HepG2 (cell line): ENCODE data around the gene RILPL1. TPM values are rescaled to one million over a fixed set of nuclear protein-coding genes. Genes with fewer than 3 reads are reported as not detected.

Experiments used
- CREB1 ChIP-seq, 2 experiments: fragments of 450-650 bp in 1 of 2; IDR thresholded peaks; 2 replicates each; pipeline ENCODE4 v1.6.1; 2016 to 2017; ENCODE audit warnings: control low read depth in 1 of 2, mild to moderate bottlenecking in 1 of 2, missing compliant biosample characterization in 1 of 2, missing genetic modification characterization in 1 of 2
- E2F5 ChIP-seq: sonication (generic); formaldehyde crosslinking; conservative IDR thresholded peaks from 2 replicates; pipeline ENCODE4 v1.4.0; 2020; ENCODE audit warnings: missing genetic modification reagents
- HMGXB3 ChIP-seq: sonication (generic); formaldehyde crosslinking; IDR thresholded peaks from 2 replicates; pipeline ENCODE4 v1.4.0; 2020; ENCODE audit warnings: missing genetic modification reagents, borderline replicate concordance
- ISX ChIP-seq: sonication (generic); formaldehyde crosslinking; conservative IDR thresholded peaks from 2 replicates; pipeline ENCODE4 v1.5.0; 2020; ENCODE audit warnings: missing genetic modification reagents
- KLF15 ChIP-seq: sonication (generic); formaldehyde crosslinking; IDR thresholded peaks from 2 replicates; pipeline ENCODE4 v1.8.1; 2023; ENCODE audit warnings: borderline replicate concordance, mild to moderate bottlenecking, inconsistent platforms, missing genetic modification reagents, mixed read lengths
- NCOA1 ChIP-seq: sonication (generic); formaldehyde crosslinking; IDR thresholded peaks from 2 replicates; pipeline ENCODE4 v1.9.0; 2021; ENCODE audit warnings: missing genetic modification reagents
- NFE2L2 ChIP-seq: fragments of 150-350 bp; IDR thresholded peaks from 2 replicates; pipeline ENCODE4 v1.6.1; 2014; ENCODE audit warnings: low read length
- SAP130 ChIP-seq: IDR thresholded peaks from 2 replicates; pipeline ENCODE4 v1.6.1; 2016; ENCODE audit warnings: low read depth
- TERF1 ChIP-seq: sonication (generic); formaldehyde crosslinking; IDR thresholded peaks from 2 replicates; pipeline ENCODE4 v1.8.0; 2022; ENCODE audit warnings: mild to moderate bottlenecking, missing genetic modification reagents, moderate library complexity
- U2AF2 ChIP-seq: fragments of 200-400 bp; formaldehyde crosslinking; IDR thresholded peaks from 2 replicates; pipeline ENCODE4 v1.6.1; 2017; ENCODE audit warnings: low read depth, mild to moderate bottlenecking, low read length
- ZNF20 ChIP-seq: sonication (generic); formaldehyde crosslinking; IDR thresholded peaks from 2 replicates; pipeline ENCODE4 v1.4.0; 2020; ENCODE audit warnings: mild to moderate bottlenecking, moderate library complexity, missing genetic modification reagents
- ZNF260 ChIP-seq: sonication (generic); formaldehyde crosslinking; IDR thresholded peaks from 2 replicates; pipeline ENCODE4 v1.4.0; 2020; ENCODE audit warnings: missing genetic modification reagents, low read depth, mild to moderate bottlenecking, borderline replicate concordance
- ZNF264 ChIP-seq: sonication (generic); formaldehyde crosslinking; IDR thresholded peaks from 2 replicates; pipeline ENCODE4 v1.4.0; 2020; ENCODE audit warnings: missing genetic modification reagents
- ZNF704 ChIP-seq: sonication (generic); formaldehyde crosslinking; IDR thresholded peaks from 2 replicates; pipeline ENCODE4 v1.8.1; 2023; ENCODE audit warnings: mild to moderate bottlenecking, inconsistent platforms, moderate library complexity, missing genetic modification reagents, borderline replicate concordance
- ZNF749 ChIP-seq: sonication (generic); formaldehyde crosslinking; IDR thresholded peaks from 2 replicates; pipeline ENCODE4 v1.8.0; 2022; ENCODE audit warnings: mild to moderate bottlenecking, missing genetic modification reagents, moderate library complexity, borderline replicate concordance
- ZNF766 ChIP-seq: sonication (generic); formaldehyde crosslinking; IDR thresholded peaks from 2 replicates; pipeline ENCODE4 v1.5.0; 2020; ENCODE audit warnings: missing genetic modification reagents, borderline replicate concordance
- ZNF782 ChIP-seq: sonication (generic); formaldehyde crosslinking; IDR thresholded peaks from 2 replicates; pipeline ENCODE4 v1.4.0; 2020; ENCODE audit warnings: missing genetic modification reagents, mild to moderate bottlenecking, borderline replicate concordance
- ZUFSP ChIP-seq: sonication (generic); formaldehyde crosslinking; IDR thresholded peaks from 2 replicates; pipeline ENCODE4 v1.9.0; 2021; ENCODE audit warnings: missing genetic modification reagents, mild to moderate bottlenecking, borderline replicate concordance
- polyA plus RNA-seq, 8 experiments: library from polyadenylated mRNA; depleted of rRNA in 3 of 8; stranded (reverse) in 7 of 8; unstranded in 1 of 8; fragments of >200 nt; fragmentation: Illumina TruSeq in 4 of 8; extraction: Trizol in 4 of 8; gene quantifications; 2 replicates each; pipeline versions ENCODE4 v1.2.1 to v1.2.3, GENCODE V29; 2011 to 2016; ENCODE audit warnings: low read depth in 4 of 8, missing spikeins in 1 of 8, mixed read lengths in 1 of 8; ENCODE audit not compliant: insufficient read depth in 1 of 8
- total RNA-seq, 5 experiments: library from RNA; depleted of rRNA; stranded (reverse); fragments of >200 nt; fragmentation: Illumina TruSeq; extraction: Trizol; gene quantifications; 2 replicates each; pipeline ENCODE4 v1.2.3, GENCODE V29; 2016; ENCODE audit warnings: low read depth in 1 of 5

The RILPL1 gene
- total and polyA plus RNA-seq, 2 of the 13 experiments (the other 11 are each of a cell fraction or from before 2014, with no cell fraction given): 5.8 to 28.4 TPM

GRCh38 chr12:123532808-123533649 is 490 bp downstream of the RILPL1 start (continued):
- TF ChIP-seq ZNF20 (CRISPR knock-in tag) (no peak; the same call in 1 of the 2 replicates), HMGXB3 (CRISPR knock-in tag) (no peak), ZNF766 (CRISPR knock-in tag) (peak; percentile 74; the same call in 1 of the 2 replicates), ZNF704 (CRISPR knock-in tag) (no peak), CREB1 (IDR thresholded peaks at IDR 0.05) (no peak), CREB1 (CRISPR knock-in tag; IDR thresholded peaks at IDR 0.05) (no peak), TERF1 (CRISPR knock-in tag) (peak; percentile 15; the same call in 1 of the 2 replicates), SAP130 (peak; percentile 62; the same call in 1 of the 2 replicates), ZNF749 (CRISPR knock-in tag) (peak; percentile 89), U2AF2 (no peak), NFE2L2 (no peak), ZUFSP (CRISPR knock-in tag) (no peak), ZNF260 (CRISPR knock-in tag) (no peak), ZNF264 (CRISPR knock-in tag) (no peak), ISX (CRISPR knock-in tag) (0 out of 2 replicates have a peak, but pooled peaks have one; percentile 71), E2F5 (CRISPR knock-in tag) (0 out of 2 replicates have a peak, but pooled peaks have one; percentile 26), KLF15 (CRISPR knock-in tag) (peak; percentile 91; the same call in 1 of the 2 replicates), ZNF782 (CRISPR knock-in tag) (0 out of 2 replicates have a peak, but pooled peaks have one; percentile 57), NCOA1 (CRISPR knock-in tag) (peak; percentile 70; the same call in 1 of the 2 replicates)
